GM19240 (cell line): ENCODE data around the gene GDPD1.
"Not testable (repeated sequence)": the region's sequence is repeated elsewhere in the genome, so short reads cannot be mapped to it uniquely, and the experiment has no call there.

Experiments
- DNase-seq: peaks from one replicate; pipeline ENCODE4 v3.0.0; 2011; ENCODE audit warnings: low spot score; ENCODE audit not compliant: insufficient read length

Gene GDPD1

GRCh38 chr17:59244081-59244480 lies 23.8 kb downstream of the GDPD1 start:
- no peak for DNase-seq

GRCh38 chr17:59254742-59255141 lies 34.4 kb downstream of the GDPD1 start:
- no peak for DNase-seq

- DNase-seq: no peak
Observed at GRCh38 chr17:59257101-59257500, 36.8 kb downstream of the GDPD1 start.

GRCh38 chr17:59260722-59261121 lies 40.4 kb downstream of the GDPD1 start:
- DNase-seq: no peak

- DNase-seq: no peak
Observed at GRCh38 chr17:59266745-59267144, 46.4 kb downstream of the GDPD1 start.

- no peak for DNase-seq
Observed at GRCh38 chr17:59267776-59268175, 47.5 kb downstream of the GDPD1 start.

- no peak for DNase-seq
Observed at GRCh38 chr17:59275618-59276017, 55.3 kb downstream of the GDPD1 start.

- peak; percentile 21 for DNase-seq
Observed at GRCh38 chr17:59277031-59277430, 56.7 kb downstream of the GDPD1 start.

GRCh38 chr17:59278406-59278805 lies 58.1 kb downstream of the GDPD1 start:
- no peak for DNase-seq

GRCh38 chr17:59284317-59284716 lies 64.0 kb downstream of the GDPD1 start:
- DNase-seq: no peak

- no peak for DNase-seq
Observed at GRCh38 chr17:59287452-59287851, 67.1 kb downstream of the GDPD1 start.

- DNase-seq: no peak
Observed at GRCh38 chr17:59287891-59288290, 67.6 kb downstream of the GDPD1 start.

- DNase-seq: no peak
Observed at GRCh38 chr17:59289981-59290301, 69.6 kb downstream of the GDPD1 start.

GRCh38 chr17:59290302-59290998 lies 70.1 kb downstream of the GDPD1 start:
- DNase-seq: not testable (repeated sequence)

GRCh38 chr17:59292174-59292523 lies 71.8 kb downstream of the GDPD1 start:
- no peak for DNase-seq

- DNase-seq: no peak
Observed at GRCh38 chr17:59296190-59296589, 75.9 kb downstream of the GDPD1 start.

GRCh38 chr17:59298521-59298920 lies 78.2 kb downstream of the GDPD1 start:
- DNase-seq: no peak

GRCh38 chr17:59299400-59300092 lies 79.2 kb downstream of the GDPD1 start:
- no peak for DNase-seq

- DNase-seq: no peak
Observed at GRCh38 chr17:59300941-59301340, 80.6 kb downstream of the GDPD1 start.

- no peak for DNase-seq
Observed at GRCh38 chr17:59304811-59305210, 84.5 kb downstream of the GDPD1 start.

- DNase-seq: no peak
Observed at GRCh38 chr17:59310263-59310920, 90.1 kb downstream of the GDPD1 start.

- peak; percentile 50 for DNase-seq
Observed at GRCh38 chr17:59311051-59311468, 90.7 kb downstream of the GDPD1 start.

GRCh38 chr17:59311521-59311920 lies 91.2 kb downstream of the GDPD1 start:
- not testable (repeated sequence) for DNase-seq
